Inflammatory macrophage treated with lipopolysaccharide for 4 hours (primary cell): ENCODE data around the gene PRAMEF25.
"Not testable (repeated sequence)": the region's sequence is repeated elsewhere in the genome, so short reads cannot be mapped to it uniquely, and the experiment has no call there.

Experiments
- DNase-seq: peaks from one replicate; pipeline ENCODE4 v3.0.0-alpha.2; 2020

PRAMEF25 gene

GRCh38 chr1:13070474-13070873 is at the start of gene PRAMEF25:
TSS of gene PRAMEF25 (plus strand) at chr1:13070774. CDS start at chr1:13073694, 2,920 bp downstream.
- not testable (repeated sequence) for DNase-seq

GRCh38 chr1:13056475-13056874 is 14.1 kb upstream of the PRAMEF25 start, which contains the start of gene PRAMEF27:
TSS of gene PRAMEF27 (minus strand) at chr1:13056575. CDS start at chr1:13053659, 2,916 bp downstream.
- not testable (repeated sequence) for DNase-seq

- DNase-seq, result not testable (repeated sequence)
These were observed 46.2 kb downstream of the PRAMEF25 start, which contains the start of gene HNRNPCL2 for GRCh38 chr1:13116754-13117153. TSS of gene HNRNPCL2 (minus strand) at chr1:13116854. CDS start at chr1:13116400, 454 bp downstream.
